ENCODE results near the gene TMPRSS9. TPM values are rescaled to one million over a fixed set of nuclear protein-coding genes. Genes with fewer than 3 reads are reported as not detected.

Gene TMPRSS9
- polyA plus RNA-seq, 6 donors from 2014 or later = not detected

GRCh38 chr19:2420490-2420889 is 60.4 kb downstream of the TMPRSS9 start:
- H3K27me3 Mint-ChIP-seq = no peaks in the 10 kb centered on the region
- ATAC-seq (ENCODE audit: low read depth in 2 of 2) = no peak
- no peak overlapping the region for H3K27ac Mint-ChIP-seq
- no peaks in the 10 kb centered on the region for H3K36me3 Mint-ChIP-seq
- no peaks in the 10 kb centered on the region for H3K9me3 Mint-ChIP-seq
- DNase-seq = no peak
- peaks cover 0 to 4% (median 0%) of the 10 kb centered on the region in 3 donors for H3K4me1 Mint-ChIP-seq
- no peak overlapping the region for H3K4me3 Mint-ChIP-seq

GRCh38 chr19:2421581-2422306 is 61.7 kb downstream of the TMPRSS9 start:
- no peaks in the 10 kb centered on the region for H3K36me3 Mint-ChIP-seq
- no peaks in the 10 kb centered on the region for H3K27me3 Mint-ChIP-seq
- no peak for ATAC-seq (ENCODE audit: low read depth in 2 of 2)
- no peak overlapping the region for H3K27ac Mint-ChIP-seq
- H3K4me3 Mint-ChIP-seq = peak overlapping the region in 1 of 8 donors; percentile 59
- no peaks in the 10 kb centered on the region for H3K9me3 Mint-ChIP-seq
- peaks cover 3 to 10% (median 5%) of the 10 kb centered on the region in 3 donors for H3K4me1 Mint-ChIP-seq
- no peak for DNase-seq

DNA sequence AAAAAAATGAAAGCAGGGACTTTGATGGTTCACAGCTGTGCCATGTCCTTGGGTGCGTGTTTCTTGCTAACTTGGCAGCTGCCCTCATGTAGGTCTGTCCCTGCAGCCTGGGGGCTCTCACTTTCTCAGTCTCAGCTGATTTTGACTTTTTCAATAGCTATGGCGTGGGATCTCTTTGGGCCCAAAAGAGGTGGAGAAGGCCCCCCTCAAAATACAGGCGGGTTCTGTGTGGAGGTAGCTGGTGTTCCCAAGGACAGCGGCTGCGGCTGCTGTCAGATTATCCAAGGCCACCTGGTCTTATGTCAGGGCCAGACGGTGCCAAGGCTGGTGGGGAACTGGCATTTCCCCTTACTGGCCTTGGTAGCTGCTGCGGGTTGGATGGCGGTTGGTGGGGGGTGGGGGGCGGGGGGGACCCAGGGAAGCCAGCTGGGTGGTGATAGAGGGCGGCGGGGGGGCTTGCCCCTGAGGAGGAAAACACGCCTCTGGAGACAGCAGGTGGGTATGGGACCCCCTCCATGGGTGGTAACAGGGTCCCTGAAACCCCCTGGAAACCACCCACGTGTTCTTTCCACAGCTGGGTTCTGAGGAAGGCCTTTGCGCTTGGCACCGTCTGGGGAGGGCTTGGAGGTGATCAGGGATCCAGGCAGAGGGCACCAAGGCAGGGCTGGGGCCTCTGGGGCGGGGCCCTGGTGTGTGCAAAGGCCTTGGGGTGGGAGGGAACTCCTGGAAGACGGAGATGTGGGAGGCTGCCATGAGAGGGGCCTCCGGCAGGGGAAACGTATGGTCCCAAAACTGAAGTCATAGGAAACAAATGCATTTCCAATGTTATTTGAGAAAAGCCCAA is 63.2 kb downstream of the TMPRSS9 start:
- Mint-ChIP-seq H3K9me3 (no peaks in the 10 kb centered on the region), H3K36me3 (no peaks in the 10 kb centered on the region), H3K27ac (peak overlapping the region in 1 of 6 donors; percentile 49), H3K27me3 (no peaks in the 10 kb centered on the region), H3K4me1 (peaks cover 12 to 21% (median 13%) of the 10 kb centered on the region in 3 donors), H3K4me3 (no peak overlapping the region)
- DNase-seq (no peak), ATAC-seq (ENCODE audit: low read depth in 2 of 2) (no peak)

- no peaks in the 10 kb centered on the region for H3K9me3 Mint-ChIP-seq
- H3K4me1 Mint-ChIP-seq = peaks cover 15 to 19% (median 18%) of the 10 kb centered on the region in 3 donors
- DNase-seq (no peak), ATAC-seq (ENCODE audit: low read depth in 2 of 2) (no peak)
- peak overlapping the region in 3 of 8 donors; percentile 25 to 74 (median 41) for H3K4me3 Mint-ChIP-seq
- H3K36me3 Mint-ChIP-seq = no peaks in the 10 kb centered on the region
- no peak overlapping the region for H3K27ac Mint-ChIP-seq
- no peaks in the 10 kb centered on the region for H3K27me3 Mint-ChIP-seq
Observed at GRCh38 chr19:2423915-2424685, 64.0 kb downstream of the TMPRSS9 start.

GRCh38 chr19:2424686-2425621 is 64.9 kb downstream of the TMPRSS9 start:
- Mint-ChIP-seq H3K9me3 (no peaks in the 10 kb centered on the region), H3K27me3 (no peaks in the 10 kb centered on the region), H3K4me1 (peaks cover 15 to 18% (median 17%) of the 10 kb centered on the region in 3 donors), H3K4me3 (no peak overlapping the region), H3K27ac (no peak overlapping the region), H3K36me3 (no peaks in the 10 kb centered on the region)
- ATAC-seq (ENCODE audit: low read depth in 2 of 2) = no peak
- DNase-seq = no peak

GRCh38 chr19:2425622-2426581 is 65.8 kb downstream of the TMPRSS9 start:
- no peak for DNase-seq
- ATAC-seq (ENCODE audit: low read depth in 2 of 2) = no peak
- peak overlapping the region; percentile 91 to 98 (median 96) for H3K4me3 Mint-ChIP-seq
- H3K9me3 Mint-ChIP-seq = no peaks in the 10 kb centered on the region
- peaks cover 15 to 18% (median 17%) of the 10 kb centered on the region in 3 donors for H3K4me1 Mint-ChIP-seq
- H3K36me3 Mint-ChIP-seq = no peaks in the 10 kb centered on the region
- peak overlapping the region in 1 of 6 donors; percentile 57 for H3K27ac Mint-ChIP-seq
- no peaks in the 10 kb centered on the region for H3K27me3 Mint-ChIP-seq

- Mint-ChIP-seq H3K27ac (peak overlapping the region in 4 of 6 donors; percentile 94 to 97 (median 96)), H3K4me3 (peak overlapping the region; percentile 91 to 98 (median 96)), H3K27me3 (no peaks in the 10 kb centered on the region), H3K4me1 (peaks cover 15 to 18% (median 17%) of the 10 kb centered on the region in 3 donors), H3K36me3 (no peaks in the 10 kb centered on the region), H3K9me3 (no peaks in the 10 kb centered on the region)
- DNase-seq (peak; percentile 17), ATAC-seq (ENCODE audit: low read depth in 2 of 2) (peak; percentile 0 to 1)
Observed at GRCh38 chr19:2426611-2427428, 66.8 kb downstream of the TMPRSS9 start.

GRCh38 chr19:2427429-2428320 is 67.6 kb downstream of the TMPRSS9 start, which contains the start of gene TIMM13:
TIMM13 (minus strand) TSS chr19:2427586; CDS start chr19:2427533, 53 bp downstream.
- peak within 1 kb of the TSS; percentile 95 to 98 (median 98) for H3K27ac Mint-ChIP-seq
- H3K4me3 Mint-ChIP-seq = peak within 1 kb of the TSS; percentile 91 to 98 (median 96)
- H3K4me1 Mint-ChIP-seq = peaks cover 15 to 18% (median 17%) of the 10 kb centered on the region in 3 donors
- ATAC-seq (ENCODE audit: low read depth in 2 of 2) (peak; percentile 94), DNase-seq (peak; percentile 98)
- no peaks in the 10 kb centered on the region for H3K36me3 Mint-ChIP-seq
- no peaks in the 10 kb centered on the region for H3K9me3 Mint-ChIP-seq
- H3K27me3 Mint-ChIP-seq = no peaks in the 10 kb centered on the region

DNA sequence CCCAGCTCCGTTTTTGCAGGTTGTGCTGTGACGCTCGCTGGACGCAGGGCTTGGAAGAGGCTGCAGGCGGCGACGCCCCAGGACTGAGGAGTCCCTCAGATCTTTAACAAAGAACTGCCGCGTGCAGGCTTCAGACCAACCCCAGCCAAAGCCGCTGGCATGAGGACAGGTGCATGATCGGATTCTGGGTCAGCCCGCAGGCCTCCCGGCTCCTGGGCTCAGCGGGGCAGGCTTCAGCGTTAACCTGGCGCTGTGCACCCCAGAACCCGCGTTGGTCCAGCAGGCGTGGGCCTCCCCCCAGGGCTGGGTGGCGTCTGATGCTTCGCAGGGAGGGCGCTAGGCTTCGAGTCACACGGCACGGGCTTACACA is 68.2 kb downstream of the TMPRSS9 start:
- no peak for ATAC-seq (ENCODE audit: low read depth in 2 of 2)
- Mint-ChIP-seq H3K36me3 (no peaks in the 10 kb centered on the region), H3K9me3 (no peaks in the 10 kb centered on the region), H3K27me3 (no peaks in the 10 kb centered on the region), H3K4me3 (peak overlapping the region in 6 of 8 donors; percentile 91 to 98 (median 96)), H3K4me1 (peaks cover 15 to 18% (median 17%) of the 10 kb centered on the region in 3 donors), H3K27ac (peak overlapping the region in 2 of 6 donors; percentile 96 to 98)
- no peak for DNase-seq

Data from naive B cell (primary cell).